ENCODE measurements around the gene ANKS4B.

GRCh38 chr16:21183995-21184394, 49.5 kb upstream of the ANKS4B start:
- no peak for TF ChIP-seq EZH2 (IDR thresholded peaks at IDR 0.05; ENCODE audit: insufficient read depth, poor library complexity, severe bottlenecking)
- TF ChIP-seq EZH2phosphoT487 (IDR thresholded peaks at IDR 0.05; ENCODE audit: insufficient read depth, low read depth) = no peak
